Mucosa of stomach (tissue), 1 donor: ENCODE measurements around the gene ANKRD24.
"Not testable (repeated sequence)": the region's sequence is repeated elsewhere in the genome, so short reads cannot be mapped to it uniquely, and the experiment has no call there.

Source experiments
- H3K27me3 ChIP-seq: one replicate; pipeline ENCODE4 v1.7.0; 2013; ENCODE audit warnings: mild to moderate bottlenecking, low read length; ENCODE audit not compliant: control insufficient read depth, insufficient read depth
- H3K36me3 ChIP-seq: one replicate; pipeline ENCODE4 v1.7.0; 2013; ENCODE audit warnings: low read length; ENCODE audit not compliant: control insufficient read depth, insufficient read depth
- H3K4me1 ChIP-seq: one replicate; pipeline ENCODE4 v1.7.0; 2013; ENCODE audit warnings: mild to moderate bottlenecking, low read length; ENCODE audit not compliant: control insufficient read depth, insufficient read depth
- H3K4me3 ChIP-seq: one replicate; pipeline ENCODE4 v1.7.0; 2013; ENCODE audit warnings: low read length
- H3K9ac ChIP-seq: one replicate; pipeline ENCODE4 v1.7.0; 2013; ENCODE audit warnings: mild to moderate bottlenecking, low read length, moderate library complexity
- H3K9me3 ChIP-seq: one replicate; pipeline ENCODE4 v1.7.0; 2013; ENCODE audit warnings: mild to moderate bottlenecking, low read length, moderate library complexity; ENCODE audit not compliant: control insufficient read depth
- donor health status: Pancreatic carcinoma.

Gene ANKRD24

GRCh38 chr19:4208385-4209094 is 26.1 kb downstream of the ANKRD24 start:
- Histone ChIP-seq H3K36me3 (no peaks in the 10 kb centered on the region), H3K27me3 (no peaks in the 10 kb centered on the region), H3K9me3 (no peaks in the 10 kb centered on the region), H3K9ac (no peak overlapping the region), H3K4me1 (no peaks in the 10 kb centered on the region), H3K4me3 (no peak overlapping the region)

DNA sequence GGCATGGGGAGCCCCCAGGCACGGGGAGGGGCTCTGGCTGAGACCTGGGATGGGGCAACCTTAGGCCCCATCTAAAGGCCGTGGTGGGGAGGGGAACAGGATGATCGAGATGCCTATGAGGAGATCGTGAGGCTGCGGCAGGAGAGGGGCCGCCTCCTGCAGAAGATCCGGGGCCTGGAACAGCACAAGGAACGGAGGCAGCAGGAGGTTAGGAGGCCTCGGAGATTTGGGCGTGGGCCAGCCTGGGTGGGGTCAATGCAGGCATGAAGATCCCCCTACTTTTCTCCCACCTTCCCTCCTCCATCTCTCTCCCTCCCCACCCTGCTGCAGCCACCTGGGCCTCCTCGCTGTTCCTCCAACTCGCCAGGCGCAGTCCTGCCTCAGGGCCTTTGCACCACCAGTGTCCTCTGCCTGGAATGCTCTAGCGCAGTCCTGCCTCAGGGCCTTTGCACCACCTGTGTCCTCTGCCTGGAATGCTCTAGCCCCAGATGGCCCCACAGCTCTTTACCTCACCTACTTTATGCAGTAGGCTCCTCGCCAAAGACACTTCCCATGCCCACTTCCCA is 27.8 kb downstream of the ANKRD24 start:
- Histone ChIP-seq H3K9me3 (no peaks in the 10 kb centered on the region), H3K4me3 (no peak overlapping the region), H3K9ac (no peak overlapping the region), H3K27me3 (no peaks in the 10 kb centered on the region), H3K36me3 (no peaks in the 10 kb centered on the region), H3K4me1 (no peaks in the 10 kb centered on the region)

DNA sequence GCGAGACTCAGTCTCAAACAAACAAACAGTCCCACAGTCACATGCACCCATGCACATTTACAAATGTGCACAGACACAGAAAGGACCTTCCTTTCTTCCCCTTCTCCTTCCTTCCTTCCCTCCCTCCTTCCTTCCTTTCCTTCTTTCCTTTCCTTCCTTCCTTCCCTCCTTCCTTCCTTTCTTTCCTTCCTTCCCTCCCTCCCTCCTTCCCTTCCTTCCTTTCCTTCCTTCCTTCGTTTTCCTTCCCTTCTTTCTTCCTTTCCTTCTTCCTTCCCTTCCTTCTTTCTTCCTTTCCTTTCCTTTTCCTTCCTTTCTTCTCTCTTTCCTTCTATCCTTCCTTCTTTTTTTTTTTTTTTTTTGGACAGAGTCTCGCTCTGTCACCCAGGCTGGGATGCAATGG is 30.6 kb downstream of the ANKRD24 start:
- Histone ChIP-seq H3K4me3 (no peak overlapping the region), H3K9me3 (no peaks in the 10 kb centered on the region), H3K27me3 (no peaks in the 10 kb centered on the region), H3K9ac (no peak overlapping the region), H3K4me1 (no peaks in the 10 kb centered on the region), H3K36me3 (no peaks in the 10 kb centered on the region)

- no peaks in the 10 kb centered on the region for H3K36me3 ChIP-seq
- no peaks in the 10 kb centered on the region for H3K9me3 ChIP-seq
- H3K27me3 ChIP-seq, result no peaks in the 10 kb centered on the region
- no peaks in the 10 kb centered on the region for H3K4me1 ChIP-seq
- no peak overlapping the region for H3K4me3 ChIP-seq
- no peak overlapping the region for H3K9ac ChIP-seq
These were observed 33.3 kb downstream of the ANKRD24 start for GRCh38 chr19:4215807-4216206.

GRCh38 chr19:4216846-4217245 is 34.4 kb downstream of the ANKRD24 start:
- no peak overlapping the region for H3K9ac ChIP-seq
- no peaks in the 10 kb centered on the region for H3K4me1 ChIP-seq
- no peaks in the 10 kb centered on the region for H3K9me3 ChIP-seq
- no peaks in the 10 kb centered on the region for H3K27me3 ChIP-seq
- H3K4me3 ChIP-seq, result no peak overlapping the region
- no peaks in the 10 kb centered on the region for H3K36me3 ChIP-seq

DNA sequence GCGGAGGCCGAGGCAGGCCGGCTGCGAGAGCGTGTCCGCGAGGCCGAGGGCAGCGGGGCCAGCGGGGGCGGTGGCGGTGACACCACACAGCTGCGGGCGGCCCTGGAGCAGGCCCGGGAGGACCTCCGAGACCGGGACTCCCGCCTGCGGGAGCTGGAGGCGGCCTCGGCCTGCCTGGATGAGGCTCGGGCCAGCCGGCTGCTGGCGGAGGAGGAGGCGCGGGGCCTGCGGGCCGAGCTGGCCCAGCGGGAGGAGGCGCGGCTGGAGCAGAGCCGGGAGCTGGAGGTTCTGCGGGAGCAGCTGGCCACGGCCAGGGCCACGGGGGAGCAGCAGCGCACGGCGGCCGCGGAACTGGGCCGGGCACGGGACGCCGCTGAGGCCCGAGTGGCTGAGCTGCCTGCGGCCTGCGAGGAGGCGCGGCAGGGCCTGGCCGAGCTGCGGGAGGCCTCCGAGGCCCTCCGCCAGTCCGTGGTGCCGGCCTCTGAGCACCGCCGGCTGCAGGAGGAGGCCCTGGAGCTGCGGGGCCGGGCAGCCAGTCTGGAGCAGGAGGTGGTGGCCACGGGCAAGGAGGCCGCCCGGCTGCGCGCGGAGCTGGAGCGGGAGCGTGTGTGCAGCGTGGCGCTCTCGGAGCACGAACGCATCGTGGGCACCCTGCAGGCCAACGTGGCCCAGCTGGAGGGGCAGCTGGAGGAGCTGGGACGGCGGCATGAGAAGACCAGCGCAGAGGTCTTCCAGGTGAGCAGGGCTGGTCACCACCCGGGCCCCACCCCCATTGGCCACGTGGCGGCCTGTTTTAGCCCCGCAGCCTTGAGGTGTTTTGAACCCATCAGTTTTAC is 35.2 kb downstream of the ANKRD24 start:
- no peaks in the 10 kb centered on the region for H3K4me1 ChIP-seq
- no peaks in the 10 kb centered on the region for H3K27me3 ChIP-seq

DNA sequence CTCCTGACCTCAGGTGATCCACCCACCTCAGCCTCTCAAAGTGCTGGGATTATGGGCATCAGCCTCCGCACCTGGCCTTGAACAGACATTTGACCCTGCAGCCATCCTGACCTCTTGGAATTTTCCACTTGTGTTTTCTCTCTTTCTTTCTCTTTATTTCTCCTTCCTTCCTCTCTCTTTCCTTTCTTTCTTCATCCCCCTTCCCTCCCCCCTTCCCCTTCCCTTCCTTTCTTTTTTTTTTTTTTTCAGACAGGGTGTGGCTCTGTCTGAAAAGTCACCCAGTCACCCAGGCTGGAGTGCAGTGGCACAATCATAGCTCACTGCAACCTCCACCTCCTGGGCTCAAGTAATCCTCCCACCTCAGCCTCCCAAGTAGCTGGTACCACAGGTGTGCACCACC is 36.0 kb downstream of the ANKRD24 start:
- H3K27me3 ChIP-seq, H3K36me3 ChIP-seq, H3K9ac ChIP-seq, H3K9me3 ChIP-seq, H3K4me1 ChIP-seq, H3K4me3 ChIP-seq: not testable (repeated sequence)

More for the DNA sequence above, 35.2 kb downstream of the ANKRD24 start:
- Histone ChIP-seq H3K36me3 (no peaks in the 10 kb centered on the region), H3K9me3 (no peaks in the 10 kb centered on the region), H3K4me3 (no peak overlapping the region), H3K9ac (no peak overlapping the region)

DNA sequence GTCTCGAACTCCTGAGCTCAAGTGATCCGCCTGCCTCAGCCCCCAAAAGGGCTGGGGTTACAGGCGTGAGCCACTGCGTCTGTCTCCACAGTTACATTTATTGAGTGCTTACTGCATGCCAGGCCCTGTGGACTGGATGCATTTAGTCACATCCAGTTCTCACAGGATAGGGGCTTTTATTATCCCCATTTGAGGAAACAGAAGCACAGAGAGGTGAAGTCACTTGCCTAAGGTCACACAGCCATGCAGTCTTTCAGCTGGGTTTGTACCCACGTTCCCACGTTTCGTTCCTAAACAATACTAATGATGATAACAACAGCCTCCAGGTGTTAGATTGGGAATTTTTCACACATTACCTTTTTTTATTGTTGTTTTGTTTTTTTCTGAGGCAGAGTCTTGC is 37.7 kb downstream of the ANKRD24 start:
- no peak overlapping the region for H3K4me3 ChIP-seq
- H3K4me1 ChIP-seq, result no peaks in the 10 kb centered on the region
- H3K9me3 ChIP-seq, result no peaks in the 10 kb centered on the region
- no peaks in the 10 kb centered on the region for H3K36me3 ChIP-seq
- H3K9ac ChIP-seq, result no peak overlapping the region
- no peaks in the 10 kb centered on the region for H3K27me3 ChIP-seq

- Histone ChIP-seq H3K27me3 (peaks cover 18% of the 10 kb centered on the region), H3K9me3 (no peaks in the 10 kb centered on the region), H3K9ac (no peak overlapping the region), H3K4me1 (no peaks in the 10 kb centered on the region), H3K36me3 (no peaks in the 10 kb centered on the region), H3K4me3 (no peak overlapping the region)
These were observed 42.0 kb downstream of the ANKRD24 start for GRCh38 chr19:4224470-4224869.

DNA sequence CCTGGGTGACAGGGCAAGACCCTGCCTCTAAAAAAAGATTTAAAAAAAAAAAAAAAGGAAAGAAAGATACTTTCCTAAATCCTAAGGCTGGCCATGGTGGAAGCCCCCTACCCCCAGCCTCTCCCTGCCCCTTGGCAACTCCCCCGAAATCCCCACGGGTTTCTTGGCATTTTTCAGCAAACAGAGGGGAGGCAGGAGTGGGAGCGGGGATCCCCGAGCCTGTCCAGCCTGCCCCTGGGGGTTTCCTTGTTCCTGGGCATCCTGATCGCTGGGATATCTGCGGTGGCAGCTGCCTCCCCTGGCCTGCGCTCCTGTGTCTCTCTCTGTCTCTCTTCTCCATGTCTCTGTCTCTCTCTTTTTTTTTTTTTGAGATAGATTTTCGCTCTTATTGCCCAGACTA is 43.4 kb downstream of the ANKRD24 start:
- no peak overlapping the region for H3K4me3 ChIP-seq
- no peaks in the 10 kb centered on the region for H3K4me1 ChIP-seq
- no peaks in the 10 kb centered on the region for H3K9me3 ChIP-seq
- H3K9ac ChIP-seq, result no peak overlapping the region
- H3K36me3 ChIP-seq, result no peaks in the 10 kb centered on the region
- H3K27me3 ChIP-seq, result peaks cover 20% of the 10 kb centered on the region

DNA sequence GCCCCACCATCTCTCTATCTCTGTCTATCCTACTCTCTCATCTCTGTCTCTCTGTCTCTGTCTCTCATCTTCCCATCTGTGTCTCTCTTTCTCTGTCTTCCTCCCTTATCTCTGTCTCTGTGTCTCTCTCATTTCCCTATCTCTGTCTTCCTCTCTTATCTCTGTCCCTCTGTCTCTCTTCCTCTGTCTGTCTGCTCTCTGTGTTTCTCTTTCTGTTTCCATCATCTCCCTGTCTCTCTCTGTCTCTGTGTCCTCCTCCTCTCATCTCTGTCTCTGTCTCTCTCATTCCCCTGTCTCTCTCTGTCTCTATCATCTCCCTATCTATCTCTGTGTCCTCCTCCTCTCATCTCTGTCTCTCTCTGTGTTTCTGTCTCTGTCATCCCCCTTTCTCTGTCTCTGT is 45.3 kb downstream of the ANKRD24 start:
- H3K4me3 ChIP-seq, result no peak overlapping the region
- no peaks in the 10 kb centered on the region for H3K36me3 ChIP-seq
- no peaks in the 10 kb centered on the region for H3K9me3 ChIP-seq
- peaks cover 22% of the 10 kb centered on the region for H3K27me3 ChIP-seq
- no peak overlapping the region for H3K9ac ChIP-seq
- no peaks in the 10 kb centered on the region for H3K4me1 ChIP-seq

DNA sequence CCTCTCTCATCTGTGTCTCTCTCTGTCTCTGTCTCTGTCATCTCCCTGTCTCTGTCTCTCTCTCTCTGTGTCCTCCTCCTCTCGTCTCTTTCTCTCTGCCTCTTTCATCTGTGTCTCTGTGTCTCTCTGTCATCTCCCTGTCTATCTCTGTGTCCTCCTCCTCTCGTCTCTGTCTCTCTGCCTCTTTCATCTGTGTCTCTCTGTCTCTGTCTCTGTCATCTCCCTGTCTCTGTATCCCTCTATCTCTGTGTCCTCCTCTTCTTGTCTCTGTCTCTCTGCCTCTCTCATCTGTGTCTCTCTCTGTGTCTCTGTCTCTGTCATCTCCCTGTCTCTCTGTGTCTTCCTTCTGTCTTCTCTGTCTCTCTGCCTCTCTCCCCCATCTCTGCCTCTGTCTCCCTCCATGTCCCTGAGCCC is 46.3 kb downstream of the ANKRD24 start:
- Histone ChIP-seq H3K36me3 (no peaks in the 10 kb centered on the region), H3K4me3 (no peak overlapping the region), H3K9ac (no peak overlapping the region), H3K27me3 (peaks cover 26% of the 10 kb centered on the region), H3K9me3 (no peaks in the 10 kb centered on the region), H3K4me1 (no peaks in the 10 kb centered on the region)
